K562 (cell line): ENCODE data around the gene SPAG16. TPM values are rescaled to one million over a fixed set of nuclear protein-coding genes. Genes with fewer than 3 reads are reported as not detected.

Experiments
- ATAC-seq: fragments of 200-7000 bp; cut with Tn5 transposase; 3 replicates; pipeline ENCODE4 v1.9.1; 2020; ENCODE audit warnings: moderate library complexity
- BruUV-seq: library from RNA; stranded (reverse); fragments of 400-500 nt; replicated peaks from 2 replicates; lab custom pipeline; 2021; lab: Mats Ljungman, UMichigan
- CTCF ChIA-PET: fragments of 300-600 bp; formaldehyde crosslinking; extraction: SDS; loops from one replicate; lab custom pipeline; 2021; ENCODE audit warnings: low intra/inter-chr PET ratio; lab: Yijun Ruan, JAX
- POLR2A ChIA-PET: fragments of 300-600, 350-650 bp; sonication (Branson Sonifier 250); formaldehyde crosslinking; extraction: SDS; loops from one replicate; lab custom pipeline; 2021; ENCODE audit warnings: antibody characterized with exemption, inconsistent platforms; lab: Yijun Ruan, JAX
- DNase-seq, 4 experiments: peaks; one replicate each; pipeline versions ENCODE4 v3.0.0 to v3.0.0-alpha.2; 2011 to 2018; ENCODE audit warnings: low spot score in 3 of 4, mixed read lengths in 3 of 4; ENCODE audit errors: extremely low read depth in 1 of 4
- FAIRE-seq: peaks from 2 replicates; lab custom pipeline; 2011; peaks lifted over from hg19 to GRCh38; lab: Jason Lieb, UNC
- H2AFZ ChIP-seq: 2 replicates; pipeline ENCODE4 v1.6.0; 2011; ENCODE audit warnings: low read depth, low read length, control low read depth, inconsistent platforms
- H3K27ac ChIP-seq: fragments of 200-600 bp; 3 replicates; pipeline ENCODE4 v1.8.0; 2011; ENCODE audit warnings: low read depth, mild to moderate bottlenecking, control low read depth, inconsistent platforms, low read length, moderate library complexity, mixed read lengths; ENCODE audit errors: extremely low read depth
- H3K27me3 ChIP-seq, 2 experiments: fragments of 300-600 bp in 1 of 2; 2 replicates in 1 of 2; 3 replicates in 1 of 2; pipeline versions ENCODE4 v1.6.0 to v1.8.0; 2011; ENCODE audit warnings: inconsistent platforms in 2 of 2, low read length in 2 of 2, mild to moderate bottlenecking in 1 of 2, mixed read lengths in 1 of 2, moderate library complexity in 1 of 2; ENCODE audit not compliant: control insufficient read depth in 2 of 2, insufficient read depth in 2 of 2
- H3K36me3 ChIP-seq: fragments of 300-600 bp; 3 replicates; pipeline ENCODE4 v1.8.0; 2011; ENCODE audit warnings: mild to moderate bottlenecking, low read length, inconsistent platforms; ENCODE audit not compliant: control insufficient read depth, insufficient read depth
- H3K4me1 ChIP-seq, 2 experiments: fragments of 200-600 bp in 1 of 2; replicated peaks in 1 of 2; 2 replicates in 1 of 2; 3 replicates in 1 of 2; pipeline versions ENCODE4 v1.5.1 to v1.8.0; 2011; ENCODE audit warnings: inconsistent platforms in 2 of 2, low read length in 2 of 2, mild to moderate bottlenecking in 1 of 2, mixed read lengths in 1 of 2, moderate library complexity in 1 of 2; ENCODE audit not compliant: control insufficient read depth in 2 of 2, insufficient read depth in 2 of 2
- H3K4me2 ChIP-seq: 2 replicates; pipeline ENCODE4 v1.6.1; 2011; ENCODE audit warnings: low read length, control low read depth, inconsistent platforms, mixed read lengths; ENCODE audit not compliant: insufficient read depth
- H3K4me3 ChIP-seq: fragments of 200-600 bp; sonication (generic), shearing (Covaris generic); 2 replicates; pipeline ENCODE4 v1.5.1; 2016; ENCODE audit warnings: control low read depth, inconsistent platforms
- H3K79me2 ChIP-seq: fragments of 200-600 bp; 3 replicates; pipeline ENCODE4 v1.8.0; 2011; ENCODE audit warnings: low read length, inconsistent platforms; ENCODE audit not compliant: control insufficient read depth, insufficient read depth
- H3K9ac ChIP-seq, 2 experiments: 2 replicates each; pipeline versions ENCODE4 v1.6.0 to v1.6.1; 2011; ENCODE audit warnings: low read depth in 2 of 2, low read length in 2 of 2, control low read depth in 1 of 2, inconsistent platforms in 1 of 2, mild to moderate bottlenecking in 1 of 2, mixed read lengths in 1 of 2; ENCODE audit not compliant: insufficient read depth in 1 of 2
- H3K9me1 ChIP-seq: one replicate; pipeline ENCODE4 v1.6.0; 2011; ENCODE audit warnings: inconsistent platforms, mild to moderate bottlenecking, low read length, moderate library complexity; ENCODE audit not compliant: control insufficient read depth, insufficient read depth
- H3K9me3 ChIP-seq: replicated peaks from 2 replicates; pipeline ENCODE4 v1.5.1; 2011; ENCODE audit warnings: low read depth, low read length, inconsistent platforms; ENCODE audit not compliant: control insufficient read depth, insufficient read depth
- H4K20me1 ChIP-seq: replicated peaks from 2 replicates; pipeline ENCODE4 v1.6.1; 2011; ENCODE audit warnings: low read length, inconsistent platforms, mixed read lengths; ENCODE audit not compliant: control insufficient read depth, insufficient read depth
- CBFA2T3 ChIP-seq: fragments of 450-650 bp; IDR thresholded peaks from 2 replicates; pipeline ENCODE4 v1.6.1; 2017
- CBX2 ChIP-seq: fragments of 200-600 bp; sonication (generic); IDR thresholded peaks from one replicate; pipeline ENCODE4 v1.6.1; 2012; ENCODE audit warnings: mild to moderate bottlenecking, low read length, inconsistent platforms; ENCODE audit not compliant: insufficient read depth, poor library complexity, severe bottlenecking
- DPF2 ChIP-seq: fragments of 450-650 bp; IDR thresholded peaks from 2 replicates; pipeline ENCODE4 v1.6.1; 2016
- HDGF ChIP-seq: fragments of 450-650 bp; IDR thresholded peaks from 2 replicates; pipeline ENCODE4 v1.6.1; 2016
- HLTF ChIP-seq: fragments of 450-650 bp; IDR thresholded peaks from 2 replicates; pipeline ENCODE4 v1.6.1; 2016
- HNRNPUL1 ChIP-seq: fragments of 200-400 bp; formaldehyde crosslinking; IDR thresholded peaks from 2 replicates; pipeline ENCODE4 v1.6.1; 2017; ENCODE audit warnings: low read length
- SNRNP70 ChIP-seq: fragments of 200-400 bp; formaldehyde crosslinking; optimal IDR thresholded peaks from 2 replicates; pipeline ENCODE3; 2017; ENCODE audit warnings: low read depth, low read length
- ZFX ChIP-seq: sonication (generic); formaldehyde crosslinking; IDR thresholded peaks from 2 replicates; pipeline ENCODE4 v1.8.0; 2022; ENCODE audit warnings: mild to moderate bottlenecking, missing genetic modification reagents, moderate library complexity
- WGBS: fragments of 100-300 bp; shearing (Covaris generic); methylation state at CpG from one replicate; pipeline ENCODE4 v1.1.6; 2016; ENCODE audit warnings: low coverage, mixed read lengths; ENCODE audit not compliant: insufficient coverage; ENCODE audit errors: missing lambda C conversion rate; 5-methylcytosine and 5-hydroxymethylcytosine counted together
- in situ Hi-C: fragments of 300-500 bp; cut with MboI; formaldehyde crosslinking; loops from 4 replicates; pipeline ENCODE4 v1.15.0; 2018; ENCODE audit warnings: inconsistent platforms, mixed read lengths
- intact Hi-C: fragments of 100-400 bp; cut with micrococcal nuclease; formaldehyde crosslinking; loops from 2 replicates; pipeline ENCODE4 v1.14.2; 2022
- polyA plus RNA-seq, 8 experiments: library from polyadenylated mRNA; depleted of rRNA in 4 of 8; stranded (reverse) in 5 of 8; unstranded in 3 of 8; fragments of >200 nt; fragmentation: Nextera tagmentation in 2 of 8; fragmentation: Illumina TruSeq in 1 of 8; extraction: Ambion mirVana in 2 of 8; extraction: Trizol in 1 of 8; gene quantifications; 2 replicates each; pipeline versions ENCODE4 v1.2.1 to v1.2.3, GENCODE V29; 2011 to 2014; ENCODE audit warnings: inconsistent platforms in 1 of 8, missing spikeins in 1 of 8
- total RNA-seq, 7 experiments: library from RNA; depleted of rRNA in 6 of 7; stranded (reverse); fragments of >200 nt in 6 of 7; fragmentation: Illumina TruSeq in 2 of 7; extraction: Trizol in 2 of 7; gene quantifications; 2 replicates each; pipeline versions ENCODE4 v1.2.1 to v1.2.3, GENCODE V29; 2011 to 2021; ENCODE audit warnings: low replicate concordance in 1 of 7
- TF ChIP-seq, protein P1 (sequence below): fragments of 250-450 bp; sonication (Bioruptor Pico); IDR thresholded peaks from 2 replicates; pipeline ENCODE4 v1.5.0; 2021; ENCODE audit warnings: mild to moderate bottlenecking, borderline replicate concordance
- TF ChIP-seq, protein P2 (sequence below): fragments of 250-450 bp; sonication (Bioruptor Pico); IDR thresholded peaks from 2 replicates; pipeline ENCODE4 v1.8.0; 2022; ENCODE audit warnings: inconsistent platforms

The SPAG16 gene
- total and polyA plus RNA-seq, 9 of the 15 experiments (the other 6 are each of a cell fraction or from before 2014, with no cell fraction given), result 0.98 to 5.9 (median 3.5) TPM

DNA sequence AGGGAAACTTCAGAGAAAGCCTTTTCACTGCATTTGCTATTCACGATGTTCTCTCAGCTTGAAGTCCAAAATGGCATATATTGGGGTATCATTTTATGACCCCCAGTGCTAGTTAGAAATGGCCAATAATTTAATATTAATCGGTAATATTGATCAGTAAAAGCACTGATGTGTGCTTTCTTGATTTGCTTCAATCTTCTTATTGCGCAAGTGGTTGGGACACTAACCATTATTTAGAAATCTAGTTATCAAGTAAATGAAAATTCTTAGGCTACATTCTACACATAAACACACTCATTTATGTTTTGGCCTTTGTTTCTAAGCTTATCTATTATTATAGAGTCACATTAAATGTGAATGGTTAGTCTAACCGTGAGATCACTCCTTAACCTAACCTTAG lies 1076.9 kb downstream of the SPAG16 start:
- H3K9me3 ChIP-seq, result no peaks in the 10 kb centered on the region
- TF ChIP-seq ZFX (CRISPR knock-in tag) (no peak), SNRNP70 (no peak), HLTF (no peak), HDGF (no peak), HNRNPUL1 (no peak), CBFA2T3 (no peak), CBX2 (no peak), DPF2 (no peak)
- TF ChIP-seq, protein P1, sequence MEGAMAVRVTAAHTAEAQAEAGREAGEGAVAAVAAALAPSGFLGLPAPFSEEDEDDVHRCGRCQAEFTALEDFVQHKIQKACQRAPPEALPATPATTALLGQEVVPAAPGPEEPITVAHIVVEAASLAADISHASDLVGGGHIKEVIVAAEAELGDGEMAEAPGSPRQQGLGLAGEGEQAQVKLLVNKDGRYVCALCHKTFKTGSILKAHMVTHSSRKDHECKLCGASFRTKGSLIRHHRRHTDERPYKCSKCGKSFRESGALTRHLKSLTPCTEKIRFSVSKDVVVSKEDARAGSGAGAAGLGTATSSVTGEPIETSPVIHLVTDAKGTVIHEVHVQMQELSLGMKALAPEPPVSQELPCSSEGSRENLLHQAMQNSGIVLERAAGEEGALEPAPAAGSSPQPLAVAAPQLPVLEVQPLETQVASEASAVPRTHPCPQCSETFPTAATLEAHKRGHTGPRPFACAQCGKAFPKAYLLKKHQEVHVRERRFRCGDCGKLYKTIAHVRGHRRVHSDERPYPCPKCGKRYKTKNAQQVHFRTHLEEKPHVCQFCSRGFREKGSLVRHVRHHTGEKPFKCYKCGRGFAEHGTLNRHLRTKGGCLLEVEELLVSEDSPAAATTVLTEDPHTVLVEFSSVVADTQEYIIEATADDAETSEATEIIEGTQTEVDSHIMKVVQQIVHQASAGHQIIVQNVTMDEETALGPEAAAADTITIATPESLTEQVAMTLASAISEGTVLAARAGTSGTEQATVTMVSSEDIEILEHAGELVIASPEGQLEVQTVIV (CRISPR knock-in tag), result no peak
- TF ChIP-seq, protein P2, sequence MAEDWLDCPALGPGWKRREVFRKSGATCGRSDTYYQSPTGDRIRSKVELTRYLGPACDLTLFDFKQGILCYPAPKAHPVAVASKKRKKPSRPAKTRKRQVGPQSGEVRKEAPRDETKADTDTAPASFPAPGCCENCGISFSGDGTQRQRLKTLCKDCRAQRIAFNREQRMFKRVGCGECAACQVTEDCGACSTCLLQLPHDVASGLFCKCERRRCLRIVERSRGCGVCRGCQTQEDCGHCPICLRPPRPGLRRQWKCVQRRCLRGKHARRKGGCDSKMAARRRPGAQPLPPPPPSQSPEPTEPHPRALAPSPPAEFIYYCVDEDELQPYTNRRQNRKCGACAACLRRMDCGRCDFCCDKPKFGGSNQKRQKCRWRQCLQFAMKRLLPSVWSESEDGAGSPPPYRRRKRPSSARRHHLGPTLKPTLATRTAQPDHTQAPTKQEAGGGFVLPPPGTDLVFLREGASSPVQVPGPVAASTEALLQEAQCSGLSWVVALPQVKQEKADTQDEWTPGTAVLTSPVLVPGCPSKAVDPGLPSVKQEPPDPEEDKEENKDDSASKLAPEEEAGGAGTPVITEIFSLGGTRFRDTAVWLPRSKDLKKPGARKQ, result no peak
- H3K4me1 ChIP-seq, result no peaks in the 10 kb centered on the region
- H3K27me3 ChIP-seq, result no peaks in the 10 kb centered on the region
- ATAC-seq (no peak), DNase-seq (no peak), FAIRE-seq (no peak)
- H3K36me3 ChIP-seq, result no peaks in the 10 kb centered on the region
- H3K9ac ChIP-seq, result no peak overlapping the region
- H3K4me3 ChIP-seq, result no peak overlapping the region
- ChIA-PET POLR2A (no interaction called here), CTCF (no interaction called here)
- no peaks in the 10 kb centered on the region for H3K79me2 ChIP-seq
- intact Hi-C loops (no loop called here), in situ Hi-C loops (no loop called here)
- no peak overlapping the region for H2AFZ ChIP-seq
- no TSS peak for BruUV-seq
- H4K20me1 ChIP-seq, result no peaks in the 10 kb centered on the region
- WGBS, result 0% methylated on average over 4 of the region's 4 CpGs
- H3K27ac ChIP-seq, result no peak overlapping the region
- H3K4me2 ChIP-seq, result no peak overlapping the region
- H3K9me1 ChIP-seq, result no peaks in the 10 kb centered on the region
